PC-3 (cell line): ENCODE results near the gene ATG13. TPM values are rescaled to one million over a fixed set of nuclear protein-coding genes. Genes with fewer than 3 reads are reported as not detected.

Experiments used
- ATAC-seq: fragments of 200-7000 bp; cut with Tn5 transposase; 2 replicates; pipeline ENCODE4 v1.9.1; 2020; ENCODE audit warnings: mild to moderate bottlenecking, moderate library complexity
- BruUV-seq: library from RNA; stranded (reverse); fragments of 400-500 nt; replicated peaks from 2 replicates; lab custom pipeline; 2021; lab: Mats Ljungman, UMichigan
- CTCF ChIA-PET: fragments of 300-600 bp; sonication (Branson Sonifier 250); formaldehyde crosslinking; loops from one replicate; lab custom pipeline; 2022; ENCODE audit warnings: antibody characterized with exemption; lab: Charles Lee
- POLR2A ChIA-PET: fragments of 300-600 bp; sonication (Branson Sonifier 250); formaldehyde crosslinking; loops from one replicate; lab custom pipeline; 2022; ENCODE audit warnings: antibody characterized with exemption; ENCODE audit not compliant: unreplicated experiment; lab: Charles Lee
- DNase-seq: peaks from one replicate; pipeline ENCODE4 v3.0.0-alpha.2; 2015
- H2AFZ ChIP-seq: fragments of 300-600 bp; sonication (generic); 2 replicates; pipeline ENCODE4 v1.6.0; 2016; ENCODE audit warnings: antibody characterized with exemption, low read length
- H3F3A ChIP-seq: fragments of 300-600 bp; sonication (generic); one replicate; pipeline ENCODE4 v1.6.0; 2017; ENCODE audit warnings: antibody characterized with exemption, low read length, control low read depth, mild to moderate bottlenecking; ENCODE audit not compliant: unreplicated experiment
- H3K27ac ChIP-seq: fragments of 300-600 bp; sonication (generic); 2 replicates; pipeline ENCODE4 v1.5.1; 2016; ENCODE audit warnings: mild to moderate bottlenecking, low read length
- H3K27me3 ChIP-seq: fragments of 300-600 bp; sonication (generic); 2 replicates; pipeline ENCODE4 v1.6.1; 2016; ENCODE audit warnings: low read length, mixed read lengths
- H3K36me3 ChIP-seq: fragments of 300-600 bp; sonication (generic); 2 replicates; pipeline ENCODE4 v1.6.1; 2016; ENCODE audit warnings: low read depth, mixed run types, low read length, mixed read lengths
- H3K4me1 ChIP-seq: fragments of 300-600 bp; sonication (generic); 2 replicates; pipeline ENCODE4 v1.5.1; 2016; ENCODE audit warnings: low read length; ENCODE audit not compliant: insufficient read depth
- H3K4me2 ChIP-seq: fragments of 300-600 bp; sonication (generic); 2 replicates; pipeline ENCODE4 v1.6.0; 2016; ENCODE audit warnings: low read length
- H3K4me3 ChIP-seq: fragments of 300-600 bp; sonication (generic); 2 replicates; pipeline ENCODE4 v1.5.1; 2016; ENCODE audit warnings: mild to moderate bottlenecking, low read length, mixed read lengths
- H3K79me2 ChIP-seq: fragments of 300-600 bp; sonication (generic); 2 replicates; pipeline ENCODE4 v1.6.1; 2017; ENCODE audit warnings: low read length, mixed read lengths
- H3K9ac ChIP-seq: fragments of 300-600 bp; sonication (generic); 2 replicates; pipeline ENCODE4 v1.6.0; 2016; ENCODE audit warnings: mild to moderate bottlenecking, low read length
- H3K9me2 ChIP-seq: fragments of 300-600 bp; sonication (generic); replicated peaks from 2 replicates; pipeline ENCODE4 v1.6.1; 2016; ENCODE audit warnings: mixed run types, low read length, mixed read lengths
- H3K9me3 ChIP-seq: fragments of 300-600 bp; sonication (generic); 2 replicates; pipeline ENCODE4 v1.6.1; 2016; ENCODE audit warnings: low read length, mixed read lengths
- H4K20me1 ChIP-seq: fragments of 300-600 bp; sonication (generic); 2 replicates; pipeline ENCODE4 v1.6.1; 2016; ENCODE audit warnings: low read length, mixed read lengths
- CTCF ChIP-seq: fragments of 300-600 bp; sonication (generic); conservative IDR thresholded peaks from 2 replicates; pipeline ENCODE4 v1.5.1; 2017; ENCODE audit warnings: antibody characterized with exemption, low read depth, mild to moderate bottlenecking, low read length
- EZH2 ChIP-seq: fragments of 300-600 bp; sonication (generic); IDR thresholded peaks from one replicate; pipeline ENCODE4 v1.6.1; 2017; ENCODE audit warnings: antibody characterized with exemption, mild to moderate bottlenecking, low read length; ENCODE audit not compliant: unreplicated experiment
- EZH2phosphoT487 ChIP-seq: fragments of 300-600 bp; sonication (generic); IDR thresholded peaks from 2 replicates; pipeline ENCODE4 v1.6.1; 2018; ENCODE audit warnings: mild to moderate bottlenecking, antibody characterized with exemption, low read length, borderline replicate concordance
- intact Hi-C: fragments of 100-400 bp; cut with micrococcal nuclease; formaldehyde crosslinking; loops from 2 replicates; pipeline ENCODE4 v1.9.0; 2023
- total RNA-seq: library from RNA; depleted of rRNA; stranded (reverse); fragments of >200 nt; gene quantifications from 2 replicates; pipeline ENCODE4 v1.2.3, GENCODE V29; 2014

ATG13 gene
- total RNA-seq, 1 experiment from 2014 or later: 95.0 TPM

- no peaks in the 10 kb centered on the region for H4K20me1 ChIP-seq
- intact Hi-C loops: no loop called here
- no peaks in the 10 kb centered on the region for H3K4me1 ChIP-seq
- CTCF ChIA-PET: no interaction called here
- no peaks in the 10 kb centered on the region for H3K79me2 ChIP-seq
- no peaks in the 10 kb centered on the region for H3K9me3 ChIP-seq
- H3K36me3 ChIP-seq: peaks cover 20% of the 10 kb centered on the region
- no peak for ATAC-seq
- no TSS peak for BruUV-seq
- no peak overlapping the region for H3K4me3 ChIP-seq
- TF ChIP-seq CTCF: no peak
- no peak for TF ChIP-seq EZH2
- no peak for TF ChIP-seq EZH2phosphoT487
- H3F3A ChIP-seq: no peaks in the 10 kb centered on the region
- no peak overlapping the region for H2AFZ ChIP-seq
- no peak overlapping the region for H3K27ac ChIP-seq
- no peaks in the 10 kb centered on the region for H3K27me3 ChIP-seq
- POLR2A ChIA-PET: no interaction called here
- no peak overlapping the region for H3K4me2 ChIP-seq
- no peaks in the 10 kb centered on the region for H3K9me2 ChIP-seq
- no peak for DNase-seq
- no peak overlapping the region for H3K9ac ChIP-seq
These were observed 49.2 kb downstream of the ATG13 start for GRCh38 chr11:46666516-46666915.

GRCh38 chr11:46667043-46667481 lies 49.7 kb downstream of the ATG13 start:
- BruUV-seq: no TSS peak
- intact Hi-C loops: no loop called here

More at GRCh38 chr11:46667043-46667481, 49.7 kb downstream of the ATG13 start:
- H2AFZ ChIP-seq: no peak overlapping the region
- H4K20me1 ChIP-seq: no peaks in the 10 kb centered on the region
- no peaks in the 10 kb centered on the region for H3K9me3 ChIP-seq
- ChIA-PET POLR2A (no interaction called here), CTCF (no interaction called here)
- H3K4me3 ChIP-seq: no peak overlapping the region
- H3K79me2 ChIP-seq: no peaks in the 10 kb centered on the region
- no peaks in the 10 kb centered on the region for H3F3A ChIP-seq
- H3K27ac ChIP-seq: no peak overlapping the region
- H3K36me3 ChIP-seq: peaks cover 20% of the 10 kb centered on the region
- TF ChIP-seq EZH2phosphoT487 (no peak), EZH2 (no peak), CTCF (no peak)
- no peaks in the 10 kb centered on the region for H3K9me2 ChIP-seq
- no peak overlapping the region for H3K4me2 ChIP-seq
- no peaks in the 10 kb centered on the region for H3K27me3 ChIP-seq
- ATAC-seq (no peak), DNase-seq (no peak)
- no peaks in the 10 kb centered on the region for H3K4me1 ChIP-seq
- H3K9ac ChIP-seq: no peak overlapping the region
